SJSA1 (cell line): Measurements from ENCODE around the gene GXYLT1. TPM values are rescaled to one million over a fixed set of nuclear protein-coding genes. Genes with fewer than 3 reads are reported as not detected.
A peak's percentile ranks its signal among the peaks of the same experiment; 100 is the strongest.

Experiments
- DNase-seq, 2 experiments: peaks; one replicate each; pipeline ENCODE4 v3.0.0-alpha.2; 2015 to 2020; ENCODE audit warnings: low spot score in 2 of 2, low read depth in 1 of 2
- H3K27ac ChIP-seq: fragments of 250-450 bp; sonication (Bioruptor Pico); 2 replicates; pipeline ENCODE4 v1.5.1; 2020; ENCODE audit warnings: mild to moderate bottlenecking, moderate library complexity
- H3K27me3 ChIP-seq: fragments of 250-450 bp; sonication (Bioruptor Pico); replicated peaks from 2 replicates; pipeline ENCODE4 v1.5.1; 2020; ENCODE audit warnings: mild to moderate bottlenecking, moderate library complexity
- H3K36me3 ChIP-seq: fragments of 250-450 bp; sonication (Bioruptor Pico); 2 replicates; pipeline ENCODE4 v1.5.1; 2020; ENCODE audit warnings: mild to moderate bottlenecking
- H3K4me1 ChIP-seq: fragments of 250-450 bp; sonication (Bioruptor Pico); replicated peaks from 2 replicates; pipeline ENCODE4 v1.6.1; 2021; ENCODE audit warnings: mild to moderate bottlenecking
- H3K4me3 ChIP-seq: fragments of 250-450 bp; sonication (Bioruptor Pico); 2 replicates; pipeline ENCODE4 v1.5.1; 2020; ENCODE audit warnings: mild to moderate bottlenecking
- H3K9me3 ChIP-seq: fragments of 250-450 bp; sonication (Bioruptor Pico); replicated peaks from 2 replicates; pipeline ENCODE4 v1.5.1; 2020; ENCODE audit warnings: mild to moderate bottlenecking
- total RNA-seq: library from RNA; depleted of rRNA; stranded (reverse); fragments of >200 nt; shearing (Covaris generic); gene quantifications from 2 replicates; pipeline ENCODE4 v1.2.3, GENCODE V29; 2014

Gene GXYLT1
- total RNA-seq, 1 experiment from 2014 or later = 24.3 TPM

DNA sequence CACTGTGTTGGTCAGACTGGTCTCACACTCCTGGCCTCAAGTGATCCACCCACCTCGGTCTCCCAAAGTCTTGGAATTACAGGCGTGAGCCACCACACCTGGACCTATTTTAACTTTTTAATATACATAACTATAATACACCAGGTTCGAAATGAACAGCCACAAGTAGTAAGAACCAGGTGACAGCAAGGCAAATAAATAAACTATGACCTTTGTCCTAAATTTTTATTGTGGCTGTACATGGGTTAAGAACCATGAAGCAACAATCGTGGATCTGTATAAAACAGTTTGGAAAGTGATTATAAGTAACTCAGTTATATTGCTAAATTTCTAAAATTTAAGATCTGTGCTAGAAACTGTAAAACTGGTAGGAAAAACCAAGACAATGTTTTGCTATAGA lies 41.5 kb downstream of the GXYLT1 start:
- Histone ChIP-seq H3K27me3 (no peaks in the 10 kb centered on the region), H3K36me3 (0 out of 2 replicates have a peak, but pooled peaks cover 1% of the 10 kb centered on the region)
- no peak for DNase-seq

DNA sequence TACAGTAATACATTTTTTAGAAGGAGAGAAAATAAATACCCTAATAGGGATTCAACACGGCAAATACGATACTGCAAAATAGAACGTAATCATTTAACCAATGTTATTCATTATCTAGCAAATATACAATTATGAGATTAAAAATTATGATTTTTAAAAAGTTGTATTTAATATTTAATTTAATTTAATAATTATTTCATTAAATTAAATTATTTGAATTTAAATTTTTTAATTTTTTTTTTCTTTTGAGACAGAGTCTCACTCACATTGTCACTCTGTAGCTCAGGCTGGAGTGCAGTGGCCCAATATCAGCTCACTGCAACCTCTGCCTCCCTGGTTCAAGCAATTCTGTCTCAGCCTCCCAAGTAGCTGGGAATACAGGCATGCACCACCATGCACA lies 42.0 kb downstream of the GXYLT1 start:
- Histone ChIP-seq H3K36me3 (0 out of 2 replicates have a peak, but pooled peaks cover 5% of the 10 kb centered on the region), H3K4me3 (no peak overlapping the region)

More for the DNA sequence above, 41.5 kb downstream of the GXYLT1 start:
- H3K9me3 ChIP-seq = no peaks in the 10 kb centered on the region
- H3K4me1 ChIP-seq = no peaks in the 10 kb centered on the region
- H3K27ac ChIP-seq = no peak overlapping the region
- H3K4me3 ChIP-seq = no peak overlapping the region

DNA sequence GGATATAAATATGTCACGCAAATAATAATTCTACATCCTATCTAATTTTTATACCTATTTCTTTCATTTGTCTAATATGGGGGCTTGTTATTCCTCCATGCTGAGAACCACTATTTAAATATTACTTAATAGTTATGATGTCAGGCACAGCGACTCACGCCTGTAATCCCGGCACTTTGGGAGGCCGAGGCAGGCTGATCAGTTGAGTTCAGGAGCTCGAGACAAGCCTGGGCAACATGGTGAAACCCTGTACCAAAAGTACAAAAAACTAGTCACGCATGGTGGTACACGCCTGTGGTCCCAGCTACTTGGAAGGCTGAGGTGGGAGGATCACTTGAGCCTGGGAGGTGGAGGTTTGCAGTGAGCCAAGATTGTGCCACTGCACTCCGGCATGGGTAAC lies 45.2 kb downstream of the GXYLT1 start:
- no peak for DNase-seq
- Histone ChIP-seq H3K4me1 (peaks cover 1% of the 10 kb centered on the region), H3K36me3 (peaks cover 17% of the 10 kb centered on the region; the same call in 1 of the 2 replicates), H3K9me3 (no peaks in the 10 kb centered on the region), H3K27ac (no peak overlapping the region), H3K27me3 (no peaks in the 10 kb centered on the region), H3K4me3 (no peak overlapping the region)

More for the DNA sequence above, 42.0 kb downstream of the GXYLT1 start:
- DNase-seq = no peak
- Histone ChIP-seq H3K27me3 (no peaks in the 10 kb centered on the region), H3K27ac (no peak overlapping the region), H3K4me1 (no peaks in the 10 kb centered on the region), H3K9me3 (no peaks in the 10 kb centered on the region)

DNA sequence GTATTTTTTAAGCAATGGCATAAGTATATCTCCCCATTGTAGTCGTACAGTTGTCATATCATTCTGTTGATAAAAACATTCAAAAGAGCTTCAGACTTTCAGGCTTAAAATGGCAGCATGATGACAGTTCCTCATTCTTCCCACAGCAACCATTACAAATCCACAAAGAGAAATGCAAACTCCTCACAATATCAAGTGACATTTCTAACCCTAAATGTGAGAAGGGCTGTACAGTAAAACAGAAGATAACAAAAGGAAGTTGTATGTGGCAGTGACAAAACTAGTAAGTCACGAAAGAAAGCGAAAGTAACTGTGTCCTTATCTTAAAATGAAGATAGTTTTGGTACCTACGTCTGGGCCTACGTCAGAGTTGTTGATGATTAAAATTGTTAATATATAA lies 46.7 kb downstream of the GXYLT1 start:
- no peak overlapping the region for H3K4me3 ChIP-seq
- peaks cover 17% of the 10 kb centered on the region; the same call in 1 of the 2 replicates for H3K36me3 ChIP-seq
- no peak for DNase-seq
- no peak overlapping the region for H3K27ac ChIP-seq
- H3K27me3 ChIP-seq = no peaks in the 10 kb centered on the region
- peaks cover 8% of the 10 kb centered on the region for H3K4me1 ChIP-seq
- H3K9me3 ChIP-seq = no peaks in the 10 kb centered on the region

DNA sequence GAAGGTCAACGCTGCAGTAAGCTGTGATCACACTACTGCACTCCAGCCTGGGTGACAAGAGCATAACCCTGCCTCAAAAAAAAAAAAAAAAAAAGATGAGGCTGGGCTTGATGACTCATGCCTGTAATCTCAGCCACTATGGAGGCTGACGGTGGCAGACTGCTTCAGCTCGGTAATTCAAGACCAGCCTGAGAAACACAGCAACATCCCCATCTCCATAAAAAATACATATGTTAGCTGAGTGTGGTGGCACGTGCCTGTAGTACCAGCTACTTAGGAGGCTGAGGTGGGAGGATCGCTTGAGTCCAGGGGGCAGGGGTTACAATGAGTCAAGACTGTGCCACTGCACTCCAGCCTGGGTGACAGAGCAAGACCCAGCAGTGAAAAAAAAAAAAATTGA lies 50.4 kb downstream of the GXYLT1 start:
- Histone ChIP-seq H3K4me3 (no peak overlapping the region), H3K9me3 (no peaks in the 10 kb centered on the region), H3K4me1 (peaks cover 37% of the 10 kb centered on the region), H3K27me3 (no peaks in the 10 kb centered on the region), H3K27ac (peak overlapping the region; percentile 43), H3K36me3 (peaks cover 21% of the 10 kb centered on the region; the same call in 1 of the 2 replicates)
- DNase-seq = peak; percentile 43 to 51

DNA sequence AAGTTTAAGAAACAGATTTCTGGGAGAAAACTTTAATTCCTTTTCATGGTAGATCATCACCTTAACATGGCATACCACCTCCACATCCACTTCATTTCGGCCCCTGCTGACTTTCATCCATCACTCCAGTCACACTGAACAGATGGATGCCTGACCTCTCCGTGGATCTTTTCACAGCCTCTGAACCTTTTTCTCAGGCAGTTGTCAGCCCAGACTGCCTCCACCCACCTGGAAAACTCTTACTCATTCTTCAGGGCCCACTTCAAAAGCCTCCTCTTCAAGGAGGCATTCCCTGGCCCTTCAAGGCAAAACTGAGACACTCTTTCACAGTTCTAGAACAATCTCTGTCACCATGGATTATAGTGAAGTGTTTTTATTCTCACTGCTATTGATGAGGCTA lies 52.9 kb downstream of the GXYLT1 start:
- peaks cover 18% of the 10 kb centered on the region for H3K36me3 ChIP-seq
- peak overlapping the region; percentile 19 for H3K27ac ChIP-seq
- DNase-seq = peak in 1 of 2 experiments; percentile 8

DNA sequence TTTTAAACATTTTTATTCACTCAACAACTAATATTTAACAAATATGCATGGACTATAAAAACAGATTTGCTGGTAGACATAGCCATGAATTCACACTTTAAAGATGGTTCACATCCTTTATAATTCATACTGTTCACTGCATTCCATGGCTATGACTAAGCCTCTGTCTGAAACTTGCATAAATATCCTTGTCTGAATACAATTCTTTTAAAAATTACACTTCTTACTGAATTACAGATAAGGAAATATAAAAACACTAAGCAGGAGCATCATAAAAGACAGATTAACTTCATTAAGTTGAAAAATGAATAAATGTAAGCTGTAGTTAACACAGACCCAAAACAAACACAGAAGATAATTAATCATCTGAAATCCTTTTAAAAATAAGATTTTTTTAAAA lies 53.8 kb downstream of the GXYLT1 start:
- Histone ChIP-seq H3K27ac (peak overlapping the region; percentile 19), H3K4me1 (peaks cover 37% of the 10 kb centered on the region), H3K27me3 (no peaks in the 10 kb centered on the region), H3K9me3 (no peaks in the 10 kb centered on the region), H3K4me3 (no peak overlapping the region), H3K36me3 (peaks cover 15% of the 10 kb centered on the region)
- peak in 1 of 2 experiments; percentile 34 for DNase-seq

More for the DNA sequence above, 52.9 kb downstream of the GXYLT1 start:
- H3K9me3 ChIP-seq = no peaks in the 10 kb centered on the region
- no peaks in the 10 kb centered on the region for H3K27me3 ChIP-seq
- peaks cover 37% of the 10 kb centered on the region for H3K4me1 ChIP-seq
- H3K4me3 ChIP-seq = no peak overlapping the region

DNA sequence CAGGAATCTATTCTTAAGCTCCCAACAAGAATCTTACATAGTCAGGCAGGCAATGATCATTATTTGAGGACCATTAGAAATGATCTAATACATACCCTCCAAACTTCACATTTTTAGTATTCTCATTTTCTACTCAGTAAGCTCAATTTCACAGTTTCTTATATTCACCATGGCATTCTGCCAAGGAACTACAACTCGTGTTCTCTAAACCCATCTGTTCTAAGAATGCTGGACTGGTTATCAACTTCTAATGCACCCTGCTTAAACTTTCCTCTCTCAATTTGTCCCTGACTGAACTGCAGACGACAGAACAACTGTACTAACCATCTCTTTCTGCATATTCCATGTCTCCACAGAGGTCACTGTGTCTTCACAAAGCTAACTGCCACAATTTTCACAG lies 58.6 kb downstream of the GXYLT1 start:
- Histone ChIP-seq H3K27ac (no peak overlapping the region), H3K4me3 (no peak overlapping the region), H3K4me1 (peaks cover 16% of the 10 kb centered on the region), H3K9me3 (no peaks in the 10 kb centered on the region), H3K27me3 (no peaks in the 10 kb centered on the region), H3K36me3 (peaks cover 17% of the 10 kb centered on the region)
- no peak for DNase-seq

DNA sequence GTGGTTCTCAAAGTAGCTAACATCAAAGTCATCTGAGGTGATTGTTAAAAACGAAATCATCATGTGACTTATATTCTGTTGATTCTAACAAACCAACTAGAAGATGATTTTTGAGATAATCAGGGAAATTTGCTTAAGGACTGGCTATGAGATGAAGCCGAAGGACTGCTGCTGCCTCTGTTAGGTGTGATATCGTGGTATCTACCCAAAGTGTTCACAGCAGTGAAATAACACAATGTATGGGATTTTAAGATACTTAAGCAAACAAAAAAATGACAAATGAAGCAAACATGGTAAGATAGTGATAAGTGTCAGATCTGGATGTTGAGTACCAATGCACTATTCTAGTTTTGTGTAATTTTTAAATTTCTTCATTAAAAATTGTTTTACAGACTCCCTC lies 59.1 kb downstream of the GXYLT1 start:
- Histone ChIP-seq H3K27ac (no peak overlapping the region), H3K4me1 (peaks cover 12% of the 10 kb centered on the region), H3K27me3 (no peaks in the 10 kb centered on the region), H3K9me3 (no peaks in the 10 kb centered on the region), H3K36me3 (peaks cover 17% of the 10 kb centered on the region), H3K4me3 (no peak overlapping the region)
- DNase-seq = no peak

DNA sequence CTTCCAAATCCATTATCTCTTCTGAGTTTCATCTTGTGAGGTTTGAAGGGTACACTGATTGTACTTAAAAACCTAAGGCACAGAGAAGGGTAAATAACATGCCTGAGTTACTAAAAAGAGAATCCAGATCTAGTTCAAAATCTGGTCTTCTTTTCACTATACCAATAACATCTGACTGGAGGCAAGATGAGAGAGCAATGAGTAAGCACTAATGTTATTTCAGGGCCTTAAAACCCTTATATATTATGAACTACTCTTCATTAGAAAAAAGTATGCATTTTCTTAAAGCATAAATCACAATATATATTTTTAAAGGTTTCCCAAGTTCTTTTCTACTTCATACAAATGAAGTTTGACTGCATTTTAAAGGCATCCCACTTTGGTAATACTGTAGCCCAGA lies 60.2 kb downstream of the GXYLT1 start:
- H3K4me1 ChIP-seq = peaks cover under 1% of the 10 kb centered on the region
- no peak for DNase-seq
- peaks cover 14% of the 10 kb centered on the region for H3K36me3 ChIP-seq
- H3K27ac ChIP-seq = no peak overlapping the region
- H3K27me3 ChIP-seq = no peaks in the 10 kb centered on the region
- H3K4me3 ChIP-seq = no peak overlapping the region
- no peaks in the 10 kb centered on the region for H3K9me3 ChIP-seq

DNA sequence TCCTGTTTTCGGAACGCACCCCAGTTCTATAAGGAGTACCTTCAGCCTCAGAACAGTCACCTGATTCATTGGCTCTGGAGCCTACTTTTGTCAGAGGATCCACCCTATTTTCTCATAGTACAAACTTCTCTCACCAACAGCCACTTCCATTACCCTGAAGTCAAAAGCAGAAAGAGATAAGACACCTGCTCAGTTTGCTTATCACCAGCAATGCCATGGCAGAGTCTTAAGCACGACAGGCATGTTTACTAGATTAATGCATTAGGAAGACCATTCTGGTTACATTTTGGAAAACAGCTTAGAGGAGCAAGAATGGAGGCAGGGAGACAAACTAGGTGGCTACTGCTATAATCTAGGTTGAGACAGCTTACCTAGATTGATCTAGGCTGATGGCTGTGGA lies 67.7 kb downstream of the GXYLT1 start:
- no peaks in the 10 kb centered on the region for H3K4me1 ChIP-seq
- no peaks in the 10 kb centered on the region for H3K9me3 ChIP-seq

DNA sequence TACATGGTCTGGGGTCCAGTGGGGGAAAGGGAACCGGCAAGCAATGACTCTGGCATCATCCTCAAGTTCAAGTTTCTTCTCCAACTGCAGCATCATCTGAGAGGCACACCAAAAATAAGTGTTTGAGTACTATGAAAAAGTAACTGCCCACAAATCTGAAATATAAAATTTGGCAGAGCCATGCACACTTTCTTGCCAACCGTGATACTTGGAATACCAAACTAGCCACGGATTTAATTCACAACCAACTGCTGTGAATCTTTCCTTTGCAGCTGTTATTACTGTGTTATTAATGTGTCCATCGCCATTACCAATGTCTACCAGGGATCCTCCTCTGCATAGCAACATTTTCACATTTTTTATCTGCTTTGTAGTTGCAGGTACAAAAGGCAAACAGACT lies 74.6 kb downstream of the GXYLT1 start:
- Histone ChIP-seq H3K36me3 (no peaks in the 10 kb centered on the region), H3K27me3 (no peaks in the 10 kb centered on the region), H3K4me3 (no peak overlapping the region), H3K27ac (no peak overlapping the region), H3K4me1 (no peaks in the 10 kb centered on the region), H3K9me3 (no peaks in the 10 kb centered on the region)
- no peak for DNase-seq

More for the DNA sequence above, 67.7 kb downstream of the GXYLT1 start:
- no peak overlapping the region for H3K27ac ChIP-seq
- DNase-seq = no peak
- H3K27me3 ChIP-seq = no peaks in the 10 kb centered on the region
- no peaks in the 10 kb centered on the region for H3K36me3 ChIP-seq
- H3K4me3 ChIP-seq = no peak overlapping the region

DNA sequence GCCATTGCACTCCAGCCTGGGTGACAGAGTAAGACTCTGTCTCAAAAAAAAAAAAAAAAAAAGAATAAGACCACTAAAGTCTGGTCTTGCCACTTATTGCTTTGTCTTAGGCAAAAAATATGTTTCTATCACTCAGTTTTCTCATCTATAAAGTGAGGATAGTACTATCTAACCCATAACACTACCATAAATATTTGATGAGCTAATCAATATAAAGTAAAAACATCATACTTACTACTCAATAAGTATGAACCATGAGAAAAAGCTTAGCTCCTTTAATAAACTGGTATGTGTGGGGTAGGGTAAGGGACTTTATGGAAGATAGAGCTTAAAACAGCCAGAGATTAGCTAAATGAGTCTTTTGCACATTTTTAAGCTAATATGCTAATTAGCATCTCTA lies 85.5 kb downstream of the GXYLT1 start:
- no peaks in the 10 kb centered on the region for H3K4me1 ChIP-seq
- DNase-seq = no peak
- H3K9me3 ChIP-seq = no peaks in the 10 kb centered on the region
- H3K27me3 ChIP-seq = no peaks in the 10 kb centered on the region
- H3K36me3 ChIP-seq = no peaks in the 10 kb centered on the region
- no peak overlapping the region for H3K4me3 ChIP-seq
- no peak overlapping the region for H3K27ac ChIP-seq

DNA sequence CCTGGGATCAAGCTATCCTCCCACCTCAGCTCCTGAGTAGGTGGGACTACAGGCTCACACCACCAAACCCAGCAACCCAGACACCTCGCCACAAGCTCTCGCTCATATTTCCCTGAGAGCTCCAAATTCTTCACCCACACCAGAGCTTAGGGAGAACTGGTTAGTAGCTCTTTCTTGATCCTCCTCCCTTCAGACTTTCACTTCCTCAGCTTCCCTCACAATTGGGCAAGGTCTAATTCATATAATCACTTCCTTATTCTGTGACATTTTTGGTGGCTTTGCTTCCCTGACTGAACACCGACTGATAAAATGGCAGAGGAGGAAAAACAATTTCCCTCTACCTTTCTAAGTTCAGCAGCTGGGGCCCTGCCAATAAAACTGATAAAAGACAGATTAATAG lies 88.5 kb downstream of the GXYLT1 start:
- Histone ChIP-seq H3K4me1 (no peaks in the 10 kb centered on the region), H3K9me3 (no peaks in the 10 kb centered on the region), H3K36me3 (no peaks in the 10 kb centered on the region), H3K27me3 (no peaks in the 10 kb centered on the region), H3K27ac (no peak overlapping the region), H3K4me3 (no peak overlapping the region)
- no peak for DNase-seq

DNA sequence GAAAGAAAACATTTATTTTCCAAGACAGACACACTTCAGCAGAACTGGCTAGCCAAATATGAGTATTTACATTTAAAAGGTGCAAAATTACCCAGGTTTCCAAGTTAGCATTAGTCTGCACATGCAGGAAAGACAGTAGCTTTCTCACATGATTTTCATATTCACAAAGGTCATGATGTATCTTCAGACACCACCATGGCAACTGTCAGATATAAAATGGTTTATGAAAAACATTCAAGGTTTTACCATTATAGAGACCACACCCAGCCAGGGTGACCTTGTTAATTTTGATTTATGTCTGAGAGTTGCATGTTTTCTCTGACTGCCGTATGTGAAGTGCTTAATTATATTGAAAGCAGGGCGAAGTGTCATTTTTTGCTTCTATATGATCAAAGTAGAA lies 91.2 kb downstream of the GXYLT1 start:
- Histone ChIP-seq H3K27me3 (no peaks in the 10 kb centered on the region), H3K4me3 (no peak overlapping the region), H3K9me3 (no peaks in the 10 kb centered on the region), H3K4me1 (no peaks in the 10 kb centered on the region), H3K27ac (no peak overlapping the region), H3K36me3 (no peaks in the 10 kb centered on the region)
- DNase-seq = no peak
